ENCODE results near the gene FRMD5.

FRMD5 gene

GRCh38 chr15:44159492-44159891, 35.6 kb downstream of the FRMD5 start:
- DNase-seq, result no peak

GRCh38 chr15:44158111-44158510, 37.0 kb downstream of the FRMD5 start:
- DNase-seq, result no peak

- DNase-seq, result no peak
Measured at GRCh38 chr15:44157679-44158078, 37.4 kb downstream of the FRMD5 start.

GRCh38 chr15:44153352-44153751, 41.7 kb downstream of the FRMD5 start:
- no peak for DNase-seq

- no peak for DNase-seq
Measured at GRCh38 chr15:44149224-44149623, 45.8 kb downstream of the FRMD5 start.

- no peak for DNase-seq
Measured at GRCh38 chr15:44148580-44148979, 46.5 kb downstream of the FRMD5 start.

- no peak for DNase-seq
Measured at GRCh38 chr15:44147636-44148035, 47.4 kb downstream of the FRMD5 start.

GRCh38 chr15:44145495-44145894, 49.6 kb downstream of the FRMD5 start:
- no peak for DNase-seq

- DNase-seq, result no peak
Measured at GRCh38 chr15:44144992-44145391, 50.1 kb downstream of the FRMD5 start.

- DNase-seq, result peak; percentile 54
Measured at GRCh38 chr15:44144184-44144583, 50.9 kb downstream of the FRMD5 start.

- peak; percentile 45 for DNase-seq
Measured at GRCh38 chr15:44137750-44138149, 57.3 kb downstream of the FRMD5 start.

GRCh38 chr15:44136991-44137477, 58.0 kb downstream of the FRMD5 start:
- no peak for DNase-seq

GRCh38 chr15:44132057-44132456, 63.0 kb downstream of the FRMD5 start:
- DNase-seq, result no peak

GRCh38 chr15:44130778-44131177, 64.3 kb downstream of the FRMD5 start:
- DNase-seq, result no peak

- DNase-seq, result no peak
Measured at GRCh38 chr15:44129911-44130310, 65.2 kb downstream of the FRMD5 start.

GRCh38 chr15:44128443-44128842, 66.6 kb downstream of the FRMD5 start:
- DNase-seq, result no peak

- DNase-seq, result no peak
Measured at GRCh38 chr15:44125879-44126278, 69.2 kb downstream of the FRMD5 start.

GRCh38 chr15:44102675-44103254, 92.3 kb downstream of the FRMD5 start:
- no peak for DNase-seq

- DNase-seq, result no peak
Measured at GRCh38 chr15:44101944-44102343, 93.1 kb downstream of the FRMD5 start.

GRCh38 chr15:44101286-44101685, 93.8 kb downstream of the FRMD5 start:
- DNase-seq, result no peak

- no peak for DNase-seq
Measured at GRCh38 chr15:44099671-44100070, 95.4 kb downstream of the FRMD5 start.

- no peak for DNase-seq
Measured at GRCh38 chr15:44097552-44097951, 97.5 kb downstream of the FRMD5 start.

GRCh38 chr15:44096596-44096995, 98.5 kb downstream of the FRMD5 start:
- DNase-seq, result no peak

- no peak for DNase-seq
Measured at GRCh38 chr15:44094781-44095180, 100.3 kb downstream of the FRMD5 start.

GRCh38 chr15:44093836-44094235, 101.2 kb downstream of the FRMD5 start:
- no peak for DNase-seq
